ENCODE data around the gene VTCN1. TPM values are rescaled to one million over a fixed set of nuclear protein-coding genes. Genes with fewer than 3 reads are reported as not detected.

Gene VTCN1
- total RNA-seq, 1 donor: not detected

GRCh38 chr1:117146072-117146471 is 64.7 kb downstream of the VTCN1 start:
- no peaks in the 10 kb centered on the region for H3K9me3 ChIP-seq (ENCODE audit: low read depth, low read length)

GRCh38 chr1:117143871-117144270 is 66.9 kb downstream of the VTCN1 start:
- no peak for TF ChIP-seq CTCF (IDR thresholded peaks at IDR 0.05; ENCODE audit: extremely low read depth, low read depth, low read length)
- peak overlapping the region; percentile 20 for H2AFZ ChIP-seq (ENCODE audit: low read length)
- H3K36me3 ChIP-seq (ENCODE audit: insufficient read depth, low read length): no peaks in the 10 kb centered on the region
- no peaks in the 10 kb centered on the region for H3K27me3 ChIP-seq (ENCODE audit: insufficient read depth, low read length)
- no peak for DNase-seq (ENCODE audit: insufficient read length, low spot score, missing footprints)
- H4K20me1 ChIP-seq (ENCODE audit: insufficient read depth, low read length): no peaks in the 10 kb centered on the region
- H3K4me1 ChIP-seq (ENCODE audit: insufficient read depth, low read length): peaks cover 36% of the 10 kb centered on the region
- no peak overlapping the region for H3K4me2 ChIP-seq (ENCODE audit: insufficient read depth, low read length)
- H3K9me3 ChIP-seq (ENCODE audit: low read depth, low read length): no peaks in the 10 kb centered on the region
- no peak overlapping the region for H3K4me3 ChIP-seq (ENCODE audit: insufficient read depth, low read length)
- no peaks in the 10 kb centered on the region for H3K79me2 ChIP-seq (ENCODE audit: insufficient read depth, low read length)
- H3K27ac ChIP-seq (ENCODE audit: low read depth, low read length): peak overlapping the region; percentile 10

More at GRCh38 chr1:117146072-117146471, 64.7 kb downstream of the VTCN1 start:
- no peak overlapping the region for H3K4me2 ChIP-seq (ENCODE audit: insufficient read depth, low read length)
- peak overlapping the region; percentile 75 for H3K27ac ChIP-seq (ENCODE audit: low read depth, low read length)
- H3K27me3 ChIP-seq (ENCODE audit: insufficient read depth, low read length): no peaks in the 10 kb centered on the region
- H2AFZ ChIP-seq (ENCODE audit: low read length): no peak overlapping the region
- peaks cover 36% of the 10 kb centered on the region for H3K4me1 ChIP-seq (ENCODE audit: insufficient read depth, low read length)
- no peak overlapping the region for H3K4me3 ChIP-seq (ENCODE audit: insufficient read depth, low read length)
- H4K20me1 ChIP-seq (ENCODE audit: insufficient read depth, low read length): no peaks in the 10 kb centered on the region
- no peak for DNase-seq (ENCODE audit: insufficient read length, low spot score, missing footprints)
- no peaks in the 10 kb centered on the region for H3K36me3 ChIP-seq (ENCODE audit: insufficient read depth, low read length)
- no peak for TF ChIP-seq CTCF (IDR thresholded peaks at IDR 0.05; ENCODE audit: extremely low read depth, low read depth, low read length)
- H3K79me2 ChIP-seq (ENCODE audit: insufficient read depth, low read length): no peaks in the 10 kb centered on the region

- no peaks in the 10 kb centered on the region for H3K36me3 ChIP-seq (ENCODE audit: insufficient read depth, low read length)
- H3K27ac ChIP-seq (ENCODE audit: low read depth, low read length): no peak overlapping the region
- TF ChIP-seq CTCF (IDR thresholded peaks at IDR 0.05; ENCODE audit: extremely low read depth, low read depth, low read length): no peak
- no peaks in the 10 kb centered on the region for H3K27me3 ChIP-seq (ENCODE audit: insufficient read depth, low read length)
- H4K20me1 ChIP-seq (ENCODE audit: insufficient read depth, low read length): no peaks in the 10 kb centered on the region
- H3K4me1 ChIP-seq (ENCODE audit: insufficient read depth, low read length): peaks cover 35% of the 10 kb centered on the region
- H3K79me2 ChIP-seq (ENCODE audit: insufficient read depth, low read length): no peaks in the 10 kb centered on the region
- H3K4me3 ChIP-seq (ENCODE audit: insufficient read depth, low read length): no peak overlapping the region
- H2AFZ ChIP-seq (ENCODE audit: low read length): no peak overlapping the region
- no peak for DNase-seq (ENCODE audit: insufficient read length, low spot score, missing footprints)
- H3K4me2 ChIP-seq (ENCODE audit: insufficient read depth, low read length): no peak overlapping the region
- H3K9me3 ChIP-seq (ENCODE audit: low read depth, low read length): no peaks in the 10 kb centered on the region
Measured at GRCh38 chr1:117143172-117143571, 67.6 kb downstream of the VTCN1 start.

GRCh38 chr1:117142200-117142599 is 68.5 kb downstream of the VTCN1 start:
- DNase-seq (ENCODE audit: insufficient read length, low spot score, missing footprints): no peak
- H3K27me3 ChIP-seq (ENCODE audit: insufficient read depth, low read length): no peaks in the 10 kb centered on the region
- H3K27ac ChIP-seq (ENCODE audit: low read depth, low read length): no peak overlapping the region
- H3K4me2 ChIP-seq (ENCODE audit: insufficient read depth, low read length): no peak overlapping the region
- H3K9me3 ChIP-seq (ENCODE audit: low read depth, low read length): no peaks in the 10 kb centered on the region
- H3K79me2 ChIP-seq (ENCODE audit: insufficient read depth, low read length): no peaks in the 10 kb centered on the region
- H3K4me1 ChIP-seq (ENCODE audit: insufficient read depth, low read length): peaks cover 25% of the 10 kb centered on the region
- no peak for TF ChIP-seq CTCF (IDR thresholded peaks at IDR 0.05; ENCODE audit: extremely low read depth, low read depth, low read length)
- no peaks in the 10 kb centered on the region for H4K20me1 ChIP-seq (ENCODE audit: insufficient read depth, low read length)
- no peak overlapping the region for H3K4me3 ChIP-seq (ENCODE audit: insufficient read depth, low read length)
- H3K36me3 ChIP-seq (ENCODE audit: insufficient read depth, low read length): no peaks in the 10 kb centered on the region
- H2AFZ ChIP-seq (ENCODE audit: low read length): no peak overlapping the region

All from osteoblast (primary cell).